Measurements from ENCODE around the gene PDIK1L.

PDIK1L gene

DNA sequence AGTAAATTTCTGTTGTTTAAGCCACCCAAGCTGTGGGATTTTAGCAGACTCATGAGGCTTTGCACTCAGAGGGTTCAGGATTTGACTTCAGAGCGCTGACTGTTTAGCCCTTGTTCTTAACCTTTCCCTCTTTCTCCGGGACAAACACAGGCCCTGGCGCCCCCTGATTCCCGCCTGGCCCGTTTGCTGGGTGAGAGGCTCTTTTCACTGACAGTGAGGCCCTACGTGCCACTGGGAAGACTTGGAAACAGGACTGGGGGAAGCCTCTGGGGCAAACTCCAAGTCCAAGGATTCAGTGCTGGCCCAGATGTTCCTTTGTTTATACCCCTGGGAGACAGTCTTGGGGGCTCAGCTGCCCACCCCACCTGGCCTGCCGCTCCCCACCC is 32.5 kb upstream of the PDIK1L start:
- TF ChIP-seq, protein P1, sequence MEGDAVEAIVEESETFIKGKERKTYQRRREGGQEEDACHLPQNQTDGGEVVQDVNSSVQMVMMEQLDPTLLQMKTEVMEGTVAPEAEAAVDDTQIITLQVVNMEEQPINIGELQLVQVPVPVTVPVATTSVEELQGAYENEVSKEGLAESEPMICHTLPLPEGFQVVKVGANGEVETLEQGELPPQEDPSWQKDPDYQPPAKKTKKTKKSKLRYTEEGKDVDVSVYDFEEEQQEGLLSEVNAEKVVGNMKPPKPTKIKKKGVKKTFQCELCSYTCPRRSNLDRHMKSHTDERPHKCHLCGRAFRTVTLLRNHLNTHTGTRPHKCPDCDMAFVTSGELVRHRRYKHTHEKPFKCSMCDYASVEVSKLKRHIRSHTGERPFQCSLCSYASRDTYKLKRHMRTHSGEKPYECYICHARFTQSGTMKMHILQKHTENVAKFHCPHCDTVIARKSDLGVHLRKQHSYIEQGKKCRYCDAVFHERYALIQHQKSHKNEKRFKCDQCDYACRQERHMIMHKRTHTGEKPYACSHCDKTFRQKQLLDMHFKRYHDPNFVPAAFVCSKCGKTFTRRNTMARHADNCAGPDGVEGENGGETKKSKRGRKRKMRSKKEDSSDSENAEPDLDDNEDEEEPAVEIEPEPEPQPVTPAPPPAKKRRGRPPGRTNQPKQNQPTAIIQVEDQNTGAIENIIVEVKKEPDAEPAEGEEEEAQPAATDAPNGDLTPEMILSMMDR (IDR thresholded peaks at IDR 0.05; ENCODE audit: extremely low read depth, insufficient read depth, missing control alignments): no peak
- in situ Hi-C loops (cut with MboI; ENCODE audit: low pct_unique_long_range_greater_than_20kb, low sequenced_read_pairs, unreplicated experiment): no loop called here
- no peak for DNase-seq (ENCODE audit: low spot score)

- in situ Hi-C loops (cut with MboI; ENCODE audit: low pct_unique_long_range_greater_than_20kb, low sequenced_read_pairs, unreplicated experiment): no loop called here
- TF ChIP-seq, protein P1 (IDR thresholded peaks at IDR 0.05; ENCODE audit: extremely low read depth, insufficient read depth, missing control alignments): no peak
- DNase-seq (ENCODE audit: low spot score): no peak
Measured at GRCh38 chr1:26079960-26080814, 31.4 kb upstream of the PDIK1L start.

- TF ChIP-seq, protein P1 (IDR thresholded peaks at IDR 0.05; ENCODE audit: extremely low read depth, insufficient read depth, missing control alignments): no peak
- DNase-seq (ENCODE audit: low spot score): no peak
- in situ Hi-C loops (cut with MboI; ENCODE audit: low pct_unique_long_range_greater_than_20kb, low sequenced_read_pairs, unreplicated experiment): no loop called here
Measured at GRCh38 chr1:26081267-26082019, 30.2 kb upstream of the PDIK1L start.

DNA sequence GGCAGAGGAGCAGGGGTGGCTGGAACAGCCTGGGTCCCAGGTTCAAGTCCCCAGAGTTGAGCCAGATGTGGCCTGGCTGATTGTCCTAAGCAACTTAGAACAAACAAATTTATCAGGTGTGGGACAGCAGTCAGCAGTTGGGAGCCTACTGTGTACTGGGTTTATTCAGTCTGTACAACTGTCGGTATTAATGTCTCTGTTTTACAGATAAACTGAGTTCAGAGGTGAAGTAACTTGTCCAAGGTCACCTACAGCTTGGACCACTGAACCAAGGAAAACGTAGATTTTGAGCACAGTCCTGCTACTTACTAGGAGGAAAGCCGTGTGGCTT is 29.6 kb upstream of the PDIK1L start:
- TF ChIP-seq, protein P1 (IDR thresholded peaks at IDR 0.05; ENCODE audit: extremely low read depth, insufficient read depth, missing control alignments): no peak
- DNase-seq (ENCODE audit: low spot score): no peak
- in situ Hi-C loops (cut with MboI; ENCODE audit: low pct_unique_long_range_greater_than_20kb, low sequenced_read_pairs, unreplicated experiment): no loop called here

DNA sequence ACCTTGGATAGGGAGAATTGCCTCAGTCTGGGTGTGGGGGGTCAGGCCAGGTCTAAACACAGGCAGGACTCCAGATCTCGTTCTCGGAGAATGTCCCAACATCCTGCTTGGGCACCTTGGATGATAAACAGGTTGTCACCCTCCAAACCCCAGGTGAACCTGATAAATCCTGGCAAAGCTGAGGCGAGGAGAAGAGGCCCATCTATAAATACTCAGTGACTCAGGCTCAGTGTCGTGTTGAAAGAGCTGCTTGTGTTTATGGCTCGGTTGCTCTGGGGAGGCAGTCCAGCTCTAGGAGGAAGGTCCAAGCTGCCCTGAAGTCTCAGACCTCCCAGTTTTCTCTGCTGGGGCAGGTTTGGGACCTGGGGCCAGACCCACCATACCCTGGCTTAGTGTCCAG is 28.4 kb upstream of the PDIK1L start:
- DNase-seq (ENCODE audit: low spot score): no peak
- in situ Hi-C loops (cut with MboI; ENCODE audit: low pct_unique_long_range_greater_than_20kb, low sequenced_read_pairs, unreplicated experiment): no loop called here
- TF ChIP-seq, protein P1 (IDR thresholded peaks at IDR 0.05; ENCODE audit: extremely low read depth, insufficient read depth, missing control alignments): no peak

DNA sequence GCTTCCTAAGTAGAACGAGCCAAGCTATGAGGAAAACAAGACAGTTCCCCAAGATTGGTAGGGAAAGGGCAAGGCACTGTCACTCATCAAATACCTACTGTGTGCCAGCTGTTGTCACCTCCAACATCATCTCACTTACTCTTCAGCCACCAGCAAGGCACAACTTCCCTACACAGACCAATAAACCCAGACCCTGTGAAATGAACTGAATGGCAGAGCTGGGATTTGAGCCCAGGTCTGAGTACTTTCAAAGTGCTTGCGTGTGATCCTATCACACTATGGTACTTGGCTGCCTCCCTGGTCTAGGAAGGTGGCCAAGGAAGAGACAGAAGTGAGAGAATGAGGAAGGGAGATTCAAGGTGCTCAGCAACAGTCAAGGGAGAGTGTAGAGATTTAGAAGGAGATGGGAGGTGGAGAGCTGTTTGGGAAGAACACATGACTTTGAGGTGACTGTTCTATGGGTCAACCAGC is 27.5 kb upstream of the PDIK1L start:
- in situ Hi-C loops (cut with MboI; ENCODE audit: low pct_unique_long_range_greater_than_20kb, low sequenced_read_pairs, unreplicated experiment): no loop called here
- TF ChIP-seq, protein P1 (IDR thresholded peaks at IDR 0.05; ENCODE audit: extremely low read depth, insufficient read depth, missing control alignments): no peak
- no peak for DNase-seq (ENCODE audit: low spot score)
